Fibroblast of lung (primary cell): ENCODE measurements around the gene TMEM132E. TPM values are rescaled to one million over a fixed set of nuclear protein-coding genes. Genes with fewer than 3 reads are reported as not detected.

ENCODE experiments used
- DNase-seq, 2 donors: peaks; one replicate each; pipeline versions ENCODE4 v3.0.0 to v3.0.0-alpha.2; 2010; ENCODE audit warnings: low read depth in 2 of 2
- H2AFZ ChIP-seq: 2 replicates; pipeline ENCODE4 v1.5.1; 2012; ENCODE audit warnings: low read length, control low read depth, inconsistent platforms
- H3K27ac ChIP-seq: 2 replicates; pipeline ENCODE4 v1.5.1; 2011; ENCODE audit warnings: low read length, control low read depth; ENCODE audit not compliant: insufficient read depth
- H3K27me3 ChIP-seq: 2 replicates; pipeline ENCODE4 v1.5.1; 2011; ENCODE audit warnings: mild to moderate bottlenecking, low read length; ENCODE audit not compliant: control insufficient read depth, insufficient read depth
- H3K36me3 ChIP-seq: 2 replicates; pipeline ENCODE4 v1.5.1; 2011; ENCODE audit warnings: low read length; ENCODE audit not compliant: control insufficient read depth, insufficient read depth
- H3K4me1 ChIP-seq: 2 replicates; pipeline ENCODE4 v1.5.1; 2011; ENCODE audit warnings: low read length; ENCODE audit not compliant: control insufficient read depth, insufficient read depth; ENCODE audit errors: extremely low read depth
- H3K4me2 ChIP-seq: 2 replicates; pipeline ENCODE4 v1.5.1; 2011; ENCODE audit warnings: low read length, control low read depth; ENCODE audit not compliant: insufficient read depth; ENCODE audit errors: extremely low read depth
- H3K4me3 ChIP-seq, 4 experiments: fragments of 200-600 bp in 1 of 4; sonication (generic) in 1 of 4; replicated peaks in 1 of 4; 2 replicates each; pipeline ENCODE4 v1.5.1; 2011 to 2016; ENCODE audit warnings: low read length in 4 of 4, low read depth in 3 of 4, mild to moderate bottlenecking in 3 of 4, control low read depth in 2 of 4, inconsistent platforms in 1 of 4, mixed read lengths in 1 of 4; ENCODE audit not compliant: insufficient read depth in 1 of 4; ENCODE audit errors: control extremely low read depth in 1 of 4
- H3K79me2 ChIP-seq: 2 replicates; pipeline ENCODE4 v1.5.1; 2012; ENCODE audit warnings: mild to moderate bottlenecking, low read length, inconsistent platforms; ENCODE audit not compliant: control insufficient read depth, insufficient read depth
- H3K9ac ChIP-seq: 2 replicates; pipeline ENCODE4 v1.5.1; 2011; ENCODE audit warnings: mild to moderate bottlenecking, low read length, control low read depth; ENCODE audit not compliant: insufficient read depth
- H3K9me3 ChIP-seq: 2 replicates; pipeline ENCODE4 v1.5.1; 2012; ENCODE audit warnings: low read depth, low read length; ENCODE audit not compliant: control insufficient read depth, insufficient read depth
- H4K20me1 ChIP-seq: 2 replicates; pipeline ENCODE4 v1.5.1; 2011; ENCODE audit warnings: low read length; ENCODE audit not compliant: control insufficient read depth, insufficient read depth; ENCODE audit errors: extremely low read depth
- EZH2 ChIP-seq: IDR thresholded peaks from 2 replicates; pipeline ENCODE4 v1.5.1; 2012; ENCODE audit warnings: low read length, control low read depth, mild to moderate bottlenecking; ENCODE audit errors: missing control alignments
- polyA plus RNA-seq, 2 donors: library from polyadenylated mRNA; depleted of rRNA in 1 of 2; stranded (reverse) in 1 of 2; unstranded in 1 of 2; fragments of >200 nt; gene quantifications; 2 replicates each; pipeline ENCODE4 v1.2.1, GENCODE V29; 2011 to 2012; ENCODE audit warnings: missing spikeins in 1 of 2
- total RNA-seq: library from RNA; depleted of rRNA; stranded (reverse); fragments of >200 nt; gene quantifications from 2 replicates; pipeline ENCODE4 v1.2.1, GENCODE V29; 2014
- TF ChIP-seq, protein P1 (sequence below), 2 donors: IDR thresholded peaks in 1 of 2; conservative IDR thresholded peaks in 1 of 2; 1 replicate in 1 of 2; 2 replicates in 1 of 2; pipeline ENCODE4 v1.5.1; 2011 to 2012; ENCODE audit warnings: low read length in 2 of 2, control low read depth in 1 of 2, inconsistent platforms in 1 of 2, low read depth in 1 of 2, mild to moderate bottlenecking in 1 of 2

Gene TMEM132E
- total and polyA plus RNA-seq, 2 donors (not counting 1 experiment from before 2014, with no cell fraction given) = not detected

DNA sequence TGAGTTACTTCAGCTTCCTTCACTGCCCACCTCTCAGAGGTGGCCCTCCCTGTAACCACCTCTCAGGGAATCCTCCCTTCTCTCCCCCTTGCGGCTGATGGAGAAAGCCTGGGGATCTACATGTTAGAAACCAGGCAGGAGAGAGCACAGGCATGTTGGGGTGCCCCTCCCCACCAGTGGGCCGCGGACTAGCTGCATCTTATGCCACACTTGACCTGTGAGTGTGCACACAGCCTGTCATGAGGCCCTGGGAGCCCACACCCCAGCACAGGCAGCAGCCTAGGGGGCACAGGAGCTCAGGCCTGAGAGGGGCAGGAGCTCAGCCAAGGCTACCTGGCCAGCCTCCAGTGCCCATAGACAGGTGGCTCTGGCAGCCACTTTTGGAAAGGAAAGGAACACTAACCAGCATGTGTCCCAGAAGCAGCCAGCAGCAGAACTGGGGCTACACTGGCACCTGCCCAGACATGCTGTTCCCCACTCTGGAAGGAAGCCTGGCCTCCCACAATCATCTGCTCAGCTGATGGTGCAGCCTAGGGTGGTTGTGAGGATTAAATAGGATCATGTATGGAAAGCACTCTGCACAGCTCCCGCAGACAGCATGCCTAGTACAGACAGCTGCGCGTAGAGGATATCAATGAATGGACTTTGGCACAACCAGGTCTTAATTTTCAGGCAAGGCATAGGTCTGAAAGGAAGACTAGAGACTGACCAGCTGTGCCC, 60.5 kb downstream of the TMEM132E start:
- Histone ChIP-seq H3K79me2 (no peaks in the 10 kb centered on the region), H3K4me3 (no peak overlapping the region), H3K27me3 (no peaks in the 10 kb centered on the region), H3K27ac (no peak overlapping the region), H3K9me3 (no peaks in the 10 kb centered on the region), H4K20me1 (peaks cover 1% of the 10 kb centered on the region), H2AFZ (no peak overlapping the region), H3K4me1 (no peaks in the 10 kb centered on the region), H3K36me3 (no peaks in the 10 kb centered on the region), H3K4me2 (no peak overlapping the region), H3K9ac (no peak overlapping the region)
- DNase-seq = no peak
- TF ChIP-seq, protein P1, sequence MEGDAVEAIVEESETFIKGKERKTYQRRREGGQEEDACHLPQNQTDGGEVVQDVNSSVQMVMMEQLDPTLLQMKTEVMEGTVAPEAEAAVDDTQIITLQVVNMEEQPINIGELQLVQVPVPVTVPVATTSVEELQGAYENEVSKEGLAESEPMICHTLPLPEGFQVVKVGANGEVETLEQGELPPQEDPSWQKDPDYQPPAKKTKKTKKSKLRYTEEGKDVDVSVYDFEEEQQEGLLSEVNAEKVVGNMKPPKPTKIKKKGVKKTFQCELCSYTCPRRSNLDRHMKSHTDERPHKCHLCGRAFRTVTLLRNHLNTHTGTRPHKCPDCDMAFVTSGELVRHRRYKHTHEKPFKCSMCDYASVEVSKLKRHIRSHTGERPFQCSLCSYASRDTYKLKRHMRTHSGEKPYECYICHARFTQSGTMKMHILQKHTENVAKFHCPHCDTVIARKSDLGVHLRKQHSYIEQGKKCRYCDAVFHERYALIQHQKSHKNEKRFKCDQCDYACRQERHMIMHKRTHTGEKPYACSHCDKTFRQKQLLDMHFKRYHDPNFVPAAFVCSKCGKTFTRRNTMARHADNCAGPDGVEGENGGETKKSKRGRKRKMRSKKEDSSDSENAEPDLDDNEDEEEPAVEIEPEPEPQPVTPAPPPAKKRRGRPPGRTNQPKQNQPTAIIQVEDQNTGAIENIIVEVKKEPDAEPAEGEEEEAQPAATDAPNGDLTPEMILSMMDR (conservative IDR thresholded peaks at IDR 0.05 in 1 of 2, IDR thresholded peaks at IDR 0.05 in 1 of 2; ENCODE audit: low read depth in 1 of 2, low read length in 2 of 2) = no peak
- TF ChIP-seq EZH2 = no peak

DNA sequence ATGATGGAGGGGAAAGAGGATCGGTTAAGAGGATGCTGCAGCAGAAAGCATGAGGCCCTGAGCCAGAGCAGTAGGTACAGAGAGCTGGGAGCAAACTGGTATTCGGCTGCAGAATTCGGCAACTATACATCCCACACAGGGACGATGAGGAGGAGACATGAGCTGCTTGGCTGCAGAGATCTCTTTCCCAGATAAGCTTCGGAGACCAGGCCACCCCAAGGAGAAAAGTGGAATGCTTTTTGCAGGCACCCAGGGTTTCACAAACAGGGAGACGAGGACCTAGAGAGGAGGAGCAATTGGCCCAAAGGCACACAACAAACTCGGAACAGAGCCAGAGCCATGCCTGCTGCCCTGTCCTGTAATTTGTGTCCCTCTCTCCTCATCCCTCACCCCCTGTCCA, 62.0 kb downstream of the TMEM132E start:
- Histone ChIP-seq H3K4me2 (no peak overlapping the region), H4K20me1 (peaks cover 1% of the 10 kb centered on the region), H3K9ac (no peak overlapping the region), H3K27ac (no peak overlapping the region), H3K36me3 (no peaks in the 10 kb centered on the region), H2AFZ (no peak overlapping the region), H3K4me1 (no peaks in the 10 kb centered on the region), H3K79me2 (no peaks in the 10 kb centered on the region), H3K4me3 (no peak overlapping the region), H3K9me3 (no peaks in the 10 kb centered on the region), H3K27me3 (no peaks in the 10 kb centered on the region)
- TF ChIP-seq, protein P1 (conservative IDR thresholded peaks at IDR 0.05 in 1 of 2, IDR thresholded peaks at IDR 0.05 in 1 of 2; ENCODE audit: low read depth in 1 of 2, low read length in 2 of 2) = no peak
- no peak for TF ChIP-seq EZH2
- DNase-seq = no peak

DNA sequence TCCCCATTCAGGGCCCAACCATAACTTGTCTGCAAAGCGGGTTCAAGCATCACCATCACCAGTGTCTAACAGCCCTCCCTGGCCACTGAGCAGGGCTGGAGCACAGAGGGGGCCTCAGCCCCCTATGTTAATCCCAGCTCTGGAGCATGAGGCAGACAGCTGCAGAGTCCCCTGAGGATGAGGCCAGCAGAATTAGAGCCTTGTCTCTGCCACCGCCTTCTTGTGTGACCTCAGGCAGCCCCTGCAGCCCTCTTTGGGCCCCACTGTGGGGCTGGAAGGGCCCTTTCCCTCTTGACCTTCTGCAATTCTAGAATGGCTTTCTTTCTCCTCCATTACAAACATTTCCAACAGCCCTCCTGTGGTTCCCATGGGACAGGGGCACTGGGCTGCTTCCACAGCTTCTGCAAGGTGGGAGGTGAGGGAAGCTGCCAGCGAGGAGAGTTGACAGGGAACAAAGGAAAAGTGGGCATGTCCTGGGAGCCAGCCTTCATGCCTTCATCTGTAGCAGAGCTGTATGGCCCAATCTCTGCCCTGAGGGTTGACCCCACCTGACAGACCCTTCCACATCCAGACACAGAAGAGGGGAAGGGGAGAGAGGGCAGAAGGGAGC, 65.7 kb downstream of the TMEM132E start:
- TF ChIP-seq, protein P1 (conservative IDR thresholded peaks at IDR 0.05 in 1 of 2, IDR thresholded peaks at IDR 0.05 in 1 of 2; ENCODE audit: low read depth in 1 of 2, low read length in 2 of 2) = no peak
- TF ChIP-seq EZH2 = no peak
- Histone ChIP-seq H3K9me3 (no peaks in the 10 kb centered on the region), H3K27me3 (no peaks in the 10 kb centered on the region), H2AFZ (no peak overlapping the region), H3K9ac (no peak overlapping the region), H3K4me2 (no peak overlapping the region), H3K36me3 (no peaks in the 10 kb centered on the region), H3K4me1 (no peaks in the 10 kb centered on the region), H3K79me2 (no peaks in the 10 kb centered on the region), H3K4me3 (no peak overlapping the region), H4K20me1 (no peaks in the 10 kb centered on the region), H3K27ac (no peak overlapping the region)
- DNase-seq = no peak
